ENCODE data around the gene P4HA2. TPM values are rescaled to one million over a fixed set of nuclear protein-coding genes. Genes with fewer than 3 reads are reported as not detected.

The P4HA2 gene
- polyA plus RNA-seq, 1 experiment = 435 TPM

GRCh38 chr5:132218321-132218720 is 9.3 kb downstream of the P4HA2 start:
- DNase-seq (ENCODE audit: low read depth) = no peak
- CTCF ChIA-PET = interaction anchor here (1.0 to 1.4 kb wide), 4 partner anchors 9 to 76 kb away, joined by 4 to 5 read pairs (median 4); partner anchors contain the start of genes P4HA2 and SLC22A4
- no peaks in the 10 kb centered on the region for H3K27me3 ChIP-seq (ENCODE audit: control insufficient read depth, insufficient read depth, low read length)
- TF ChIP-seq, protein P1, sequence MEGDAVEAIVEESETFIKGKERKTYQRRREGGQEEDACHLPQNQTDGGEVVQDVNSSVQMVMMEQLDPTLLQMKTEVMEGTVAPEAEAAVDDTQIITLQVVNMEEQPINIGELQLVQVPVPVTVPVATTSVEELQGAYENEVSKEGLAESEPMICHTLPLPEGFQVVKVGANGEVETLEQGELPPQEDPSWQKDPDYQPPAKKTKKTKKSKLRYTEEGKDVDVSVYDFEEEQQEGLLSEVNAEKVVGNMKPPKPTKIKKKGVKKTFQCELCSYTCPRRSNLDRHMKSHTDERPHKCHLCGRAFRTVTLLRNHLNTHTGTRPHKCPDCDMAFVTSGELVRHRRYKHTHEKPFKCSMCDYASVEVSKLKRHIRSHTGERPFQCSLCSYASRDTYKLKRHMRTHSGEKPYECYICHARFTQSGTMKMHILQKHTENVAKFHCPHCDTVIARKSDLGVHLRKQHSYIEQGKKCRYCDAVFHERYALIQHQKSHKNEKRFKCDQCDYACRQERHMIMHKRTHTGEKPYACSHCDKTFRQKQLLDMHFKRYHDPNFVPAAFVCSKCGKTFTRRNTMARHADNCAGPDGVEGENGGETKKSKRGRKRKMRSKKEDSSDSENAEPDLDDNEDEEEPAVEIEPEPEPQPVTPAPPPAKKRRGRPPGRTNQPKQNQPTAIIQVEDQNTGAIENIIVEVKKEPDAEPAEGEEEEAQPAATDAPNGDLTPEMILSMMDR (IDR thresholded peaks at IDR 0.05; ENCODE audit: insufficient read depth, low read depth, low read length) = no peak
- no peak overlapping the region for H3K4me3 ChIP-seq (ENCODE audit: low read depth, low read length)
- POLR2A ChIA-PET = no interaction called here
- H3K36me3 ChIP-seq (ENCODE audit: control insufficient read depth, insufficient read depth, low read length) = peaks cover 22% of the 10 kb centered on the region

DNA sequence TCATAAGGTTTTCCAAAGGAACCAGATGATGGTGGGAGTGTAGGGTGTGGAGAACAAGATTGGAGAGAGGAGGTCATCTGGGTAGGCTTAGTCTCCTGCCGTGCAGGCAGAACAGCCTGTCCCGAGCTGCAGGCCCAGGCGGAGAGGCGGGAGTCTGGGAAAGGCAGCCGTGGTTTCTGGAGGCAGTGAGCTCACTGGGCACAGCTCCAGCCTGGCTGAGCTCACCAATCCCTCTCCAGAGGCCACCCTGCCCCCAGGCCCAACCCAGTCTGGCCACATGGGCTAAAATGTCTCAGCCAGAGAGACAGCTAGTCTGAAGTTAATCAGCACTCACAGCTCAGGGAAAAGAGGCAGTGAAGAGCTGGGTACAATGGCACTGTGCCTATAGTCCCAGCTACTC is 12.3 kb downstream of the P4HA2 start:
- ChIA-PET POLR2A (interaction anchor here (1.1 kb wide), 1 partner anchor 10 kb away, joined by 4 read pairs; no protein-coding TSS in a partner anchor), CTCF (interaction anchor here (1.0 to 3.0 kb wide), 6 partner anchors 10 to 152 kb away, joined by 3 to 12 read pairs (median 4); no protein-coding TSS in a partner anchor)
- TF ChIP-seq, protein P1 (IDR thresholded peaks at IDR 0.05; ENCODE audit: insufficient read depth, low read depth, low read length) = no peak
- no peak overlapping the region for H3K4me3 ChIP-seq (ENCODE audit: low read depth, low read length)
- peaks cover 37% of the 10 kb centered on the region for H3K36me3 ChIP-seq (ENCODE audit: control insufficient read depth, insufficient read depth, low read length)
- peak; percentile 90 for DNase-seq (ENCODE audit: low read depth)
- no peaks in the 10 kb centered on the region for H3K27me3 ChIP-seq (ENCODE audit: control insufficient read depth, insufficient read depth, low read length)

DNA sequence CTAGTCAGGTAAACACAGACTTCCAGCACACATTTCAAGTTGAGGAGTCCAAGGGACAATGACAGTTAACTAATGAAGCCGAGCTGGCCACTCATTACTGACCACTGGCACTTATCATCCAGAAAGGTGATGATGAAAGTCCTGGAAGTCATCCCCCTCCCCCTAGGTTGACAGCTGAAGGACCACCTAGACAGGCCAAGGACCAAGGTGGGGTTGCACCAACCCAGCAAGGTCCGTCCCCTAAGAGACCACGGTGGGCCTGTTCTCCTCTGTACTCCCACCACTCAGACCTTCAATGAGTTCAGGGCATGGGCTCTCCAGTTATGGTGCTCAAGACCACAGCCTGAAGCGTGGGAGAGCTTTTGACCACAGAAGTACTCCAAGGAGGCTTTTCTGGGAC is 13.2 kb downstream of the P4HA2 start:
- DNase-seq (ENCODE audit: low read depth) = no peak
- CTCF ChIA-PET = interaction anchor here (1.1 to 1.4 kb wide), 2 partner anchors 25 to 151 kb away, joined by 3 to 4 read pairs; no protein-coding TSS in a partner anchor
- TF ChIP-seq, protein P1 (IDR thresholded peaks at IDR 0.05; ENCODE audit: insufficient read depth, low read depth, low read length) = no peak
- Histone ChIP-seq H3K36me3 (ENCODE audit: control insufficient read depth, insufficient read depth, low read length) (peaks cover 42% of the 10 kb centered on the region), H3K4me3 (ENCODE audit: low read depth, low read length) (no peak overlapping the region), H3K27me3 (ENCODE audit: control insufficient read depth, insufficient read depth, low read length) (no peaks in the 10 kb centered on the region)
- POLR2A ChIA-PET = no interaction called here

- ChIA-PET CTCF (no interaction called here), POLR2A (no interaction called here)
- Histone ChIP-seq H3K4me3 (ENCODE audit: low read depth, low read length) (no peak overlapping the region), H3K27me3 (ENCODE audit: control insufficient read depth, insufficient read depth, low read length) (no peaks in the 10 kb centered on the region), H3K36me3 (ENCODE audit: control insufficient read depth, insufficient read depth, low read length) (peaks cover 42% of the 10 kb centered on the region)
- DNase-seq (ENCODE audit: low read depth) = no peak
- TF ChIP-seq, protein P1 (IDR thresholded peaks at IDR 0.05; ENCODE audit: insufficient read depth, low read depth, low read length) = no peak
Measured at GRCh38 chr5:132213666-132214065, 14.0 kb downstream of the P4HA2 start.

DNA sequence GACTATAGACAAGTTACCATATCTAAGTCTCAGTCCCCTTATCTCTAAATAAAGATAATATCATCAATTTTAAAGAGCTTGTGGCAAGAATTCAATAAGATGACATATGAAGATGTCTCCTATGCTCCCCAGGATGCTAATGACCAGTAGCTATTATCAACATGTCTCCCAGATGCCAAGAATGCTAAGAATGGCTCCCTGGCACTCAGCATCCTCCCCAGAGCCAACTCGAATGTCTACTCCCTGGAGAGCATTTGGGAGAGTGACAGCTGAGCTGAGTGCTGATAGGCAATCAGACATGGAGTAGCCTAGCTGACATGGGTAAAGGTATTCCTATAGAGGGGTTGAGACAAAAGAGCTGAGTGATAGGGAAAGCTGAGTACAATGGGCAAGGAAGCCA is 15.9 kb downstream of the P4HA2 start:
- DNase-seq (ENCODE audit: low read depth) = no peak
- CTCF ChIA-PET = interaction anchor here (0.9 to 1.3 kb wide), 7 partner anchors 11 to 149 kb away, joined by 3 to 4 read pairs (median 3); partner anchors contain the start of gene P4HA2
- TF ChIP-seq, protein P1 (IDR thresholded peaks at IDR 0.05; ENCODE audit: insufficient read depth, low read depth, low read length) = no peak

More for the DNA sequence above, 15.9 kb downstream of the P4HA2 start:
- H3K4me3 ChIP-seq (ENCODE audit: low read depth, low read length) = no peak overlapping the region
- H3K36me3 ChIP-seq (ENCODE audit: control insufficient read depth, insufficient read depth, low read length) = peaks cover 36% of the 10 kb centered on the region
- H3K27me3 ChIP-seq (ENCODE audit: control insufficient read depth, insufficient read depth, low read length) = no peaks in the 10 kb centered on the region
- POLR2A ChIA-PET = no interaction called here
